GM23338 (cell line): ENCODE data around the gene KCNJ2.

Experiments used
- CREB1 ChIP-seq: fragments of 250-450 bp; sonication (Bioruptor Pico); IDR thresholded peaks from 2 replicates; pipeline ENCODE4 v1.5.0; 2020; ENCODE audit warnings: low read depth, mild to moderate bottlenecking, moderate library complexity
- EZH2 ChIP-seq: fragments of 200-600 bp; sonication (generic); IDR thresholded peaks from one replicate; pipeline ENCODE4 v1.8.0; 2017; ENCODE audit warnings: antibody characterized with exemption, mild to moderate bottlenecking, low read depth; ENCODE audit not compliant: unreplicated experiment
- EZH2phosphoT487 ChIP-seq: fragments of 200-600 bp; sonication (generic); IDR thresholded peaks from one replicate; pipeline ENCODE4 v1.8.1; 2018; ENCODE audit warnings: antibody characterized with exemption; ENCODE audit not compliant: unreplicated experiment
- POLR2AphosphoS5 ChIP-seq: IDR thresholded peaks from 2 replicates; pipeline ENCODE4 v1.6.1; 2016; ENCODE audit warnings: antibody characterized with exemption, low read depth
- TF ChIP-seq, protein P1 (sequence below), 2 experiments: fragments of 200-600 bp in 1 of 2; sonication (generic) in 1 of 2; conservative IDR thresholded peaks; 2 replicates each; pipeline versions ENCODE4 v1.5.1 to v1.6.1; 2016 to 2017; ENCODE audit warnings: antibody characterized with exemption in 2 of 2, low read depth in 2 of 2, mild to moderate bottlenecking in 2 of 2, moderate library complexity in 1 of 2
- TF ChIP-seq, protein P2 (sequence below): IDR thresholded peaks from one replicate; pipeline ENCODE4 v1.6.1; 2018; ENCODE audit warnings: antibody characterized with exemption; ENCODE audit not compliant: unreplicated experiment

DNA sequence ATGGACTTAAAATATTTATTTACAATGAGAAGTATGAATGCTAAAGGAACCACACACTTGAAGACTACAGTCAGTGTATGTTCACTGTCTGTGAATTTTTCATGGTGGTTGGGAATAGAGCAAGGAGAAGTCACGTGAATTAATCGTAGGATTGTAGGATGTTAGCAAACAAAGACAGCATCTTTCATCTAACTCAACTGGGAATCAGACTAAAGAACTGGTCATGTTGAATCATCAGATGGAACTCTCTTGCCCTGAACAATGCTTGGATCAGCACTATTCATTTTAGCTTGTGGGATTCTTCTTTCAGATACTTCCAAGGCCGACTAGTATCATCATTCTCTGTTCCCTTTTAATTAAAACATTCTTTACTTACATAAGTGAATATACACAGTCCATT is 18.1 kb downstream of the KCNJ2 start:
- TF ChIP-seq, protein P1, sequence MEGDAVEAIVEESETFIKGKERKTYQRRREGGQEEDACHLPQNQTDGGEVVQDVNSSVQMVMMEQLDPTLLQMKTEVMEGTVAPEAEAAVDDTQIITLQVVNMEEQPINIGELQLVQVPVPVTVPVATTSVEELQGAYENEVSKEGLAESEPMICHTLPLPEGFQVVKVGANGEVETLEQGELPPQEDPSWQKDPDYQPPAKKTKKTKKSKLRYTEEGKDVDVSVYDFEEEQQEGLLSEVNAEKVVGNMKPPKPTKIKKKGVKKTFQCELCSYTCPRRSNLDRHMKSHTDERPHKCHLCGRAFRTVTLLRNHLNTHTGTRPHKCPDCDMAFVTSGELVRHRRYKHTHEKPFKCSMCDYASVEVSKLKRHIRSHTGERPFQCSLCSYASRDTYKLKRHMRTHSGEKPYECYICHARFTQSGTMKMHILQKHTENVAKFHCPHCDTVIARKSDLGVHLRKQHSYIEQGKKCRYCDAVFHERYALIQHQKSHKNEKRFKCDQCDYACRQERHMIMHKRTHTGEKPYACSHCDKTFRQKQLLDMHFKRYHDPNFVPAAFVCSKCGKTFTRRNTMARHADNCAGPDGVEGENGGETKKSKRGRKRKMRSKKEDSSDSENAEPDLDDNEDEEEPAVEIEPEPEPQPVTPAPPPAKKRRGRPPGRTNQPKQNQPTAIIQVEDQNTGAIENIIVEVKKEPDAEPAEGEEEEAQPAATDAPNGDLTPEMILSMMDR (conservative IDR thresholded peaks at IDR 0.05; ENCODE audit: low read depth in 2 of 2), result no peak
- TF ChIP-seq POLR2AphosphoS5 (no peak), CREB1 (no peak), EZH2 (no peak), EZH2phosphoT487 (no peak)
- TF ChIP-seq, protein P2, sequence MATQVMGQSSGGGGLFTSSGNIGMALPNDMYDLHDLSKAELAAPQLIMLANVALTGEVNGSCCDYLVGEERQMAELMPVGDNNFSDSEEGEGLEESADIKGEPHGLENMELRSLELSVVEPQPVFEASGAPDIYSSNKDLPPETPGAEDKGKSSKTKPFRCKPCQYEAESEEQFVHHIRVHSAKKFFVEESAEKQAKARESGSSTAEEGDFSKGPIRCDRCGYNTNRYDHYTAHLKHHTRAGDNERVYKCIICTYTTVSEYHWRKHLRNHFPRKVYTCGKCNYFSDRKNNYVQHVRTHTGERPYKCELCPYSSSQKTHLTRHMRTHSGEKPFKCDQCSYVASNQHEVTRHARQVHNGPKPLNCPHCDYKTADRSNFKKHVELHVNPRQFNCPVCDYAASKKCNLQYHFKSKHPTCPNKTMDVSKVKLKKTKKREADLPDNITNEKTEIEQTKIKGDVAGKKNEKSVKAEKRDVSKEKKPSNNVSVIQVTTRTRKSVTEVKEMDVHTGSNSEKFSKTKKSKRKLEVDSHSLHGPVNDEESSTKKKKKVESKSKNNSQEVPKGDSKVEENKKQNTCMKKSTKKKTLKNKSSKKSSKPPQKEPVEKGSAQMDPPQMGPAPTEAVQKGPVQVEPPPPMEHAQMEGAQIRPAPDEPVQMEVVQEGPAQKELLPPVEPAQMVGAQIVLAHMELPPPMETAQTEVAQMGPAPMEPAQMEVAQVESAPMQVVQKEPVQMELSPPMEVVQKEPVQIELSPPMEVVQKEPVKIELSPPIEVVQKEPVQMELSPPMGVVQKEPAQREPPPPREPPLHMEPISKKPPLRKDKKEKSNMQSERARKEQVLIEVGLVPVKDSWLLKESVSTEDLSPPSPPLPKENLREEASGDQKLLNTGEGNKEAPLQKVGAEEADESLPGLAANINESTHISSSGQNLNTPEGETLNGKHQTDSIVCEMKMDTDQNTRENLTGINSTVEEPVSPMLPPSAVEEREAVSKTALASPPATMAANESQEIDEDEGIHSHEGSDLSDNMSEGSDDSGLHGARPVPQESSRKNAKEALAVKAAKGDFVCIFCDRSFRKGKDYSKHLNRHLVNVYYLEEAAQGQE, result no peak
